Effector memory CD8-positive, alpha-beta T cell (primary cell): Measurements from ENCODE around the gene FERMT1.

Source experiments
- ATAC-seq: fragments of 150-1000 bp; cut with Tn5 transposase; replicated peaks from 2 replicates; pipeline ENCODE4 v1.10.0; 2021; ENCODE audit warnings: mild to moderate bottlenecking, moderate library complexity
- DNase-seq, 3 experiments: peaks; one replicate each; pipeline ENCODE4 v3.0.0; 2021
- H3K27ac Mint-ChIP-seq, 2 donors: one replicate each; pipeline ENCODE4 v1.8.0; 2022; ENCODE audit warnings: mild to moderate bottlenecking in 2 of 2, mixed read lengths in 2 of 2, moderate library complexity in 2 of 2
- H3K27me3 Mint-ChIP-seq, 2 donors: one replicate each; pipeline ENCODE4 v1.8.0; 2022; ENCODE audit warnings: mixed read lengths in 2 of 2
- H3K36me3 Mint-ChIP-seq: one replicate; pipeline ENCODE4 v1.8.0; 2022; ENCODE audit warnings: mild to moderate bottlenecking, moderate library complexity, mixed read lengths; ENCODE audit not compliant: insufficient read depth
- H3K4me1 Mint-ChIP-seq, 2 donors: one replicate each; pipeline ENCODE4 v1.8.0; 2022; ENCODE audit warnings: low read depth in 2 of 2, mixed read lengths in 2 of 2
- H3K4me3 Mint-ChIP-seq, 2 donors: one replicate each; pipeline ENCODE4 v1.8.0; 2022; ENCODE audit warnings: mild to moderate bottlenecking in 2 of 2, mixed read lengths in 2 of 2, moderate library complexity in 2 of 2
- H3K9me3 Mint-ChIP-seq, 2 donors: one replicate each; pipeline ENCODE4 v1.8.0; 2022; ENCODE audit warnings: mixed read lengths in 2 of 2

FERMT1 gene

DNA sequence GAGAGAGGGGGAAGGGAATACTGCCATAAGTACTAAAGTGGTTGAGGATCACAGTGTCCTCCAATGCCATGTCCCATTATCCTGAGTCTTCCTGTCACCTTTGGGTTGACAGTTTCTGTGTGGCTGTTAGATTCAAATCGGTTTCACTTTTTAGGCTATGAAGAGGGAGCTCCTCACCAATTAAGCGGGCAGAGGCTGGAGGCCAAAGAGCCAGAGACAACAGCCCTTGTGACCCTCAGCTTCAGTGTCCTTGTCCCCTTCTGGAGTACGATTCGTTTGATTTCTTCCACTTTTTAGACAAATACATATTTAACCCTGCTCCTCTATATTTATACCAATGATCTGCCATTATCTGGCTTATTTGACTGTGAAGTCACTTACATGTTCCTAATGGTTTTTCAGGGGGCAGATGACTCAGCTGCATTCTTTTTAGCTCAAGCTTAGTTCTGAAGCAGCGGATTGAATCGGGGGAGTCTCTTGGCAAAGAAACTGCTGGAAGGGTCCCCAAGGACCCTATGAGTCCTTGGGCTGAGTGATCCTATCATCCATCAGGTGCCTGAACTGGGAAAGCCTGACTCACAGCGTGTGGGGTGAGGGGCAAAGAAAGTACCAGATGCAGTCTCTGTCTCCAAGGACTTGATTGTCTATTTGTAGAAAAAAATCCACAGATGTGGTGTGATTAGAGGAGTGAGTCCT lies 18.2 kb downstream of the FERMT1 start:
- Mint-ChIP-seq H3K9me3 (no peaks in the 10 kb centered on the region), H3K27me3 (peaks cover 29 to 34% of the 10 kb centered on the region in 2 donors), H3K4me3 (no peak overlapping the region), H3K36me3 (peaks cover 3% of the 10 kb centered on the region), H3K4me1 (no peaks in the 10 kb centered on the region), H3K27ac (no peak overlapping the region)
- no peak for ATAC-seq
- DNase-seq = no peak

DNA sequence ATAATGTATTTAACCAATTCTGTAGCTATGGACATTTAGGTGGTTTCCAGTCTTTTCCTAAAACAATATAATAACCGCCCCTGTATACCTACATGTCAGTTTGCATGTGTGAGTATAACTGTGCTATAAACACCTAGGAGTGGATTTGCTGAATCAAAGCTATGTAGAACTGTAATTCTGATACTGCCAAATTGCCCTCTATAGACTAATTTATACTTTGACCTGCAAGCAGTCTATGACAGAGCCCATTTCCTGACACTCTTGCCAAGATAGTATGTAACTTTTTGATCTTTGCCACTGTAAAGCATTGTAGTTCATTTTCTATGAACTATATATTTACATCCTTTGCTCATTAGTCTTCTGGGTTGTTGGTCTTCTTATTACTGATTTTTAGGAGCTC lies 19.5 kb downstream of the FERMT1 start:
- Mint-ChIP-seq H3K4me3 (no peak overlapping the region), H3K27me3 (peaks cover 22 to 24% of the 10 kb centered on the region in 2 donors), H3K36me3 (peaks cover 3% of the 10 kb centered on the region), H3K9me3 (no peaks in the 10 kb centered on the region), H3K27ac (no peak overlapping the region), H3K4me1 (no peaks in the 10 kb centered on the region)
- DNase-seq = no peak
- no peak for ATAC-seq

DNA sequence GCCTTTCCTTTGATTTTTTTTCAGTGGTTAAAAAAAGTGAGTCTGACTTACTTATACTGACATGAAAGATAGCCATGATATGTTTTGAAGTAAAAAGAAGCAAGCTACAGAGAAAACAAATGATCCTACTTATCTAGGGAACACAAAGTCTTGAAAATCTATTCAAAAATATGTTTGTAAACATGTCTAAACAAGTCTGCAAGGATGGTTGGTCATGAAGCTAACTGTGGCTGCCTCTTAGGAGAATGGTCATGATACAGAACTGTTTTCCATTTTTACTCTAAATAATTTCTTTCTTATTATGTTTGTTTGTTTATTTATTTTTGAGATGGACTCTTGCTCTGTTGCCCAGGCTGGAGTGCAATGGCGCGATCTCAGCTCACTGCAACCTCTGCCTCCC lies 21.5 kb downstream of the FERMT1 start:
- no peaks in the 10 kb centered on the region for H3K4me1 Mint-ChIP-seq
- DNase-seq = no peak
- H3K9me3 Mint-ChIP-seq = no peaks in the 10 kb centered on the region
- peaks cover 26 to 28% of the 10 kb centered on the region in 2 donors for H3K27me3 Mint-ChIP-seq
- ATAC-seq = no peak
- no peak overlapping the region for H3K4me3 Mint-ChIP-seq
- peaks cover 3% of the 10 kb centered on the region for H3K36me3 Mint-ChIP-seq
- H3K27ac Mint-ChIP-seq = no peak overlapping the region

DNA sequence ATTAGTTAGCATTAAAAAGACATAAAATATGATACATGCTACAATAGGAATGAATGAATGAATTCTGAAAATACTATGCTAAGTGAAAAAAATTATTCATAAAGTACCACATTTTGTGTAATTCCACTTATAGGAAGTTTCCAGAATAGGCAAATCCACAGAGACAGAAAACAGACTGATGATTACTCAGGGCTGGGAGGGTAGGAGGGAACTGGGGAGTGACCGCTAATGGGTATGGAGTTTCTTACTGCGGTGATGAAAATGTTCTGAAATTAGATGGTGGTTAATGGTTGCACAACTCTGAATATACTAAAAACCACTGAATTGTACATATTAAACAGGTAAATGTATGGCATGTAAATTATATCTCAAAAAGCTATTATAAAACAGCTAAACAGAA lies 22.6 kb downstream of the FERMT1 start:
- Mint-ChIP-seq H3K27me3 (peaks cover 18 to 22% of the 10 kb centered on the region in 2 donors), H3K27ac (no peak overlapping the region), H3K36me3 (peaks cover 3% of the 10 kb centered on the region), H3K9me3 (no peaks in the 10 kb centered on the region), H3K4me1 (no peaks in the 10 kb centered on the region), H3K4me3 (no peak overlapping the region)
- DNase-seq (no peak), ATAC-seq (no peak)

DNA sequence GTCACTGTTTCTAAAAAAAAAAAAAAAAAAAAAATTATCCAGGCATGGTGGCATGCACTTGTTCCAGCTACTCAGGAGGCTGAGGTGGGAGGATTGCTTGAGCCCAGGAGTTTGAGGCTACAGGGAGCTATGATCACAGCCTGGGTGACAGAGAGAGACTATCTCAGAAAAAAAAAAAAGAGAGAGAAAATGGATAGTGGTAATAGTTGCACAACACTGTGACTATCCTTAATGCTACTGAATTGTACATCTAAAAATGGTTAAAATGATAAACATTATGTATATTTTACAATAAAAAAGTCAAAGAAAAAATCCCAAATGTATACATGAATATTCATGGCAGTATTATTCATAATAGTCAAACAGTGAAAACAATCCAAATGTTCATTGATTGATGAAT lies 23.0 kb downstream of the FERMT1 start:
- DNase-seq = no peak
- no peaks in the 10 kb centered on the region for H3K9me3 Mint-ChIP-seq
- ATAC-seq = no peak
- no peak overlapping the region for H3K27ac Mint-ChIP-seq
- no peak overlapping the region for H3K4me3 Mint-ChIP-seq
- H3K36me3 Mint-ChIP-seq = peaks cover 3% of the 10 kb centered on the region
- peaks cover 20 to 21% of the 10 kb centered on the region in 2 donors for H3K27me3 Mint-ChIP-seq
- no peaks in the 10 kb centered on the region for H3K4me1 Mint-ChIP-seq

DNA sequence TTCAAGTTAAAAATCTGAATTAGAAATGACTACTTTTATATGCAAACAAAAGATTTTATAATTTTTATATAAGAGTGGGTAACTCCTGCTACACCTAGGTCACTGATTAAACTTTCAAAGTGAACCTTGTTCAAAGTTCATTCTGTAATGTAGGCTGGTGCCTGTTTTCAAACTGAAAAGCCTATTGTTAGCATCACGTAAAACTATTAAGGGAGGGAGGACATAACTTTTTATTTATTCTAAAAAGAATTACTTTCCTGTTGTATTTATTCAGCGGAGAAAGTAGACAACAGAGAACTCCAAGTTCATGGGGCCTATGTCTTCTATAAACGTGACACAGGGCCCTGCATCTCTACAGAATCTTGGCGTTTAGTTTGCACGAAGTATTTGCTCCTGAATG lies 27.4 kb downstream of the FERMT1 start:
- Mint-ChIP-seq H3K4me1 (no peaks in the 10 kb centered on the region), H3K9me3 (no peaks in the 10 kb centered on the region), H3K27ac (no peak overlapping the region), H3K36me3 (no peaks in the 10 kb centered on the region), H3K4me3 (no peak overlapping the region), H3K27me3 (peaks cover 37 to 41% of the 10 kb centered on the region in 2 donors)
- DNase-seq (no peak), ATAC-seq (no peak)

DNA sequence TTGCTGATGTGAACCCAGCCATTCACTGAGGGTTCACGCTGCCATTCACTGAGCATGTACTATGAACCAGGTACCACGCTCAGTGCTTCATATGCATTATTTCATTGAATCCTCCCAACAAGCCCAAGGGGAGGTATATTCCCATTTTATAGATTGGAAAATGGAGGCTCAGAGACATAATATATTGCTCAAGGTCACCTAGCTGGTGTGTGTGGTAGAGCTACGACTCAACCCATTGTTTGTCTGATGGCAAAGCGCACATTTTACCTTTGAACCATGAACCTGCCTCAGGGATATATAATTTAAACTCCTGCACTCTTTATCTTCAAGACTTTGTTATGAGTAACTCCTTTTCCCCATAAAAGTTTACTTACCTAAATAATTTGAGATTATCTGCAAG lies 28.3 kb downstream of the FERMT1 start:
- ATAC-seq (no peak), DNase-seq (no peak)
- Mint-ChIP-seq H3K4me1 (no peaks in the 10 kb centered on the region), H3K9me3 (no peaks in the 10 kb centered on the region), H3K27ac (no peak overlapping the region), H3K27me3 (peaks cover 45 to 49% of the 10 kb centered on the region in 2 donors), H3K4me3 (no peak overlapping the region), H3K36me3 (no peaks in the 10 kb centered on the region)

DNA sequence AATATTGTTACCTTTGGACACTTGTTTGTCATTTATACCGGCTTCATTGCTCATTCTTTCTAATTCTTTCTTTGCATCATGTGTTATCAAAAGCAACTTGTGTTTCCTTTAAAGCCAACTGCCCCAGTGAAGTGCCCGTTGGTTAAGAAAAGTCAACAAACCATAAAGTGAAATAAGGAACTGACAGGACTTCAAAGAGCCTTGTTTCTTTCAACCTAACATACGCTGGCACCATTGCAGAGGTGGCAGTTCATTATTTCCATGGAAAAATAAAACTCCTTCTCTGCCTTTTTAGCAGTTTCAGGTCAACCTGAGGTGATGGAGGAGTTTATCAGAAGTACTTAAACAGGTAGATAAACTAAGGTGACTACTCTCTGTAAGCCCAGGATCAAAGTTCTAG lies 28.8 kb downstream of the FERMT1 start:
- H3K4me1 Mint-ChIP-seq = no peaks in the 10 kb centered on the region
- no peak overlapping the region for H3K27ac Mint-ChIP-seq
- no peaks in the 10 kb centered on the region for H3K9me3 Mint-ChIP-seq
- DNase-seq (no peak), ATAC-seq (no peak)
- peaks cover 50 to 54% of the 10 kb centered on the region in 2 donors for H3K27me3 Mint-ChIP-seq
- no peak overlapping the region for H3K4me3 Mint-ChIP-seq
- H3K36me3 Mint-ChIP-seq = no peaks in the 10 kb centered on the region

DNA sequence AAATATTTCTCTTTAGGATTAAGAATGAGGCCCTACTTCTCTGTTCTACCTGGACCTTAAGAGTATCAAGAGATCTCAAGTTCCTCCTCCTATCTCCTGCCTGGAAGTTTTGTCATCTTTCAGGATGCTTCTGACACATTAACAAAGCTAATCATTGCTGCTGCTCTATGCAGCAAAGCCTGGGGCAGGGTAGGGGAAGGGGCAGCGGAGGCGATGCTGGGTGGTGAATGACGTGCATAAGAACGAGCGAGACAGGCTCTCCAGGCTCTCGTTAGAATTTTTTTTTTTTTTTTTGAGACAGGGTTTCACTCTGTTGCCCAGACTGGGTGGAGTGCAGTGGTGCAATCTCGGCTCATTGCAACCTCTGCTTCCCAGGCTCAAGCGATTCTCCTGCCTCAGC lies 31.2 kb downstream of the FERMT1 start:
- DNase-seq (no peak), ATAC-seq (no peak)
- H3K36me3 Mint-ChIP-seq = no peaks in the 10 kb centered on the region
- H3K4me1 Mint-ChIP-seq = no peaks in the 10 kb centered on the region
- H3K27me3 Mint-ChIP-seq = peaks cover 48 to 50% of the 10 kb centered on the region in 2 donors
- no peak overlapping the region for H3K4me3 Mint-ChIP-seq
- no peak overlapping the region for H3K27ac Mint-ChIP-seq
- no peaks in the 10 kb centered on the region for H3K9me3 Mint-ChIP-seq

DNA sequence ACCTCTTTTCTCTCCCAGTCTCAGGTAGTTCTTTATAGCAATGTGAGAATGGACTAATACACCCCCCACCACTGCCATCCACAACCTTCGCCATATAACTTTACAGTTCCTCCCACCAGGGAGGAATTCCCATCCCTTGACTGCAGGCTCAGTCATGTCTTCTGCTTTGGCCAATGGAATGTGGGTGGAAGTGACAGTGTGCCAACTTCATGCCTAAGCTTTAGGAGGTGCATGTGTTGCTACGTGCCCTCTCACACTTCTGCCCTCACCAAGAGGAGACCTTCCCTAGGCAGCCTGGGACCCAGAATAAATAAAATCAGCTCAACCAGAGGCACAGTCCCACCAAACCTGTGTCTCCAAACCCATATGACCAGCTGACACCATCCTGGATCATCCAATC lies 36.0 kb downstream of the FERMT1 start:
- no peak overlapping the region for H3K4me3 Mint-ChIP-seq
- no peak for ATAC-seq

DNA sequence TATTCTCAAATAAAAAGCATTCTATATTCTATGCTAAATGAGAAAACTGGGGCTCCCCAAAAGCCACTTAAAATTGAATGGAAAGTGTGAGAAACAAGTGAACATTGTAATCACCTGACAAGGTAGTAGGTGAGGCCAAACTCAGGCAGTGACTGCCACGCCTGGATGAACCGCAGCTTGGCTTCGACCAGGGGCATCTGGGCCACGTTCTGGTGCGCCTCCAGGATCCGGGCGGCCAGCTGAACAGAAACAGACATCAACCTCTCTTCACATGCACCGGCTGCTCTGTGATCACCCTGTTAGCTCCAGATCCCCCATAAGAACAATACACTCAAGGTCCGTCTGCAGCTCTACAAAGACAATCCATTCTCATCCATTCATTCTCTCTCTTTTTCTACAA lies 38.9 kb downstream of the FERMT1 start:
- H3K4me1 Mint-ChIP-seq = no peaks in the 10 kb centered on the region
- DNase-seq (no peak), ATAC-seq (no peak)
- no peak overlapping the region for H3K27ac Mint-ChIP-seq
- H3K4me3 Mint-ChIP-seq = no peak overlapping the region
- no peaks in the 10 kb centered on the region for H3K9me3 Mint-ChIP-seq
- peaks cover 17 to 50% of the 10 kb centered on the region in 2 donors for H3K27me3 Mint-ChIP-seq
- H3K36me3 Mint-ChIP-seq = no peaks in the 10 kb centered on the region

More for the DNA sequence above, 36.0 kb downstream of the FERMT1 start:
- DNase-seq = no peak
- Mint-ChIP-seq H3K36me3 (no peaks in the 10 kb centered on the region), H3K27me3 (peaks cover 21 to 46% of the 10 kb centered on the region in 2 donors), H3K4me1 (no peaks in the 10 kb centered on the region), H3K27ac (no peak overlapping the region), H3K9me3 (no peaks in the 10 kb centered on the region)

DNA sequence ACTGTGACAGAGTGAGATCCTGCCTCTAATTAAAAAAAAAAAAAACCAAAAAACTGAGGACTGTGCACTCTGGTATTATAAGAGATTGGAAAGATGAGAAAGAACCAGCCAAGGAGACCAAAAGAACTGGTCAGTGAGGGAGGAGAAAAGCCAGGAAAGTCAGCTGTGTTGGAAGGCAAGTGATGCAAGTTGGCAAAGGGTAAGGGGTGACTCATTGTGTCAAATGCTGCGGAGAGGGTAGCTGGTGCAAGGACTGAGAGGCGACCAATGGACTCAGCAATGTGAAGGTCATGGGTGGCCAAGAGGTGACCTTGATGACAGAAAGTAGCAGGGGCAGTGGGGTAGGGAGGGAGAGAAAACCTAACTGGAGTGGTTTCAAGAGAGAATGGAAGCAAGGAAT lies 41.6 kb downstream of the FERMT1 start:
- Mint-ChIP-seq H3K36me3 (no peaks in the 10 kb centered on the region), H3K4me3 (no peak overlapping the region), H3K27me3 (peaks cover 25 to 48% of the 10 kb centered on the region in 2 donors), H3K27ac (no peak overlapping the region), H3K4me1 (no peaks in the 10 kb centered on the region), H3K9me3 (no peaks in the 10 kb centered on the region)
- ATAC-seq (no peak), DNase-seq (no peak)

DNA sequence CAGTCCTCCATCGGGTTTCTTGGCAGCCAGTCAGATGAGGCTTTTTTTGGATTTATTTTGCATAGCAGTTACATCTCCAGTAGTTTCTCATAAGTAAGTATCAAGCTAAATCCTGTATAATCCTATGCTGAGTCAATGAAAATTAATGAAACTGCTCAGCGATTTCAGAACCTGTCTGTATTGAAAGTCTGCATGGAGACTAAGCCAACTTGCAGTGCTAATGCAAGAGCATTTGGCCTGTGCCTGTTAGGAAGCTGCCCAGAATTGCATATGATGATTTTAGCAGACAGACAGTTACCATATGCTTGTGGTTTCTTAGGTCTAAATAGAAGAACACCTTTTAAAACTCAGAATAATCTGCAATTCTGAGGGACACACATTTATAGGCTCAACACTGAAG lies 43.8 kb downstream of the FERMT1 start:
- no peak for ATAC-seq
- H3K27me3 Mint-ChIP-seq = peaks cover 35 to 60% of the 10 kb centered on the region in 2 donors

DNA sequence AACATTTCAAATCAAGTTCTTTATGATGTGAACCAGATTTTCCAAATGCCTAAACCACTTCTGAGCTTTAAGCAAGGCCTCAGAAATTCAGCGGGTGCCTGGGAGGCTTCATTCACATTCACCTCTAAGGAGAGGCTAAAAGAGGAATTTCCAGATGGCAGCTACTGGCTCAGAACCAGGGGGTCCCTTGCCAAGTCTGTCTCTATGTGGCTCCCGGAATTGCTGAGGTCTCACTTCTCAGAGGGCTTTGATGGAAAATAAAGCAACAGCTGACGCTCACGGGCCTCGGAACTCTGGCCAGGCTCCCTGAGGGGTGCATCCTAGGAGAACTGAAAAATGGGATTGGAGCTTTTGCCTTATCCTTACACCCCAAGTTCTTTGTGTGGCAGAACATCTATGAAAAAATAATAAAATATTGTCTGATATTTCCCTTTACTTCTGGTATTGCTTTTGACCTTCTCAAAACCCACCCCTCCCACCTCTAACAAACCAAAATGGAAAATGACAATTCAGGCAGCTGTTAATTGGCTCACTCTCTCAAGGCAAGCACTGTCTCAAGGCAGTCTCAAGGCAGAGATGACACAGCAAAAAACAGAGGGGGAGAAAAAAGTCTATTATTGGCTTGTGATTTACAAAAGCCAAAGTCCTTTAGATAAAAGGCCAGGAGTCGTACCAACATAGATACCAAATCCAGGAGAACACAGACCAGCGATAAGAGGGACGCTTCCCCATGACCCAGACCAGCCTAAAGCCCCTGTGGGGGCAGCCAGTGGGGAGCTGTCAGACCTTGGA lies 47.2 kb downstream of the FERMT1 start:
- Mint-ChIP-seq H3K27ac (no peak overlapping the region), H3K9me3 (no peaks in the 10 kb centered on the region), H3K36me3 (no peaks in the 10 kb centered on the region), H3K4me3 (no peak overlapping the region), H3K27me3 (peaks cover 29 to 43% of the 10 kb centered on the region in 2 donors), H3K4me1 (peaks cover 3 to 4% of the 10 kb centered on the region in 2 donors)
- ATAC-seq (no peak), DNase-seq (no peak)

More for the DNA sequence above, 43.8 kb downstream of the FERMT1 start:
- no peak for DNase-seq
- no peaks in the 10 kb centered on the region for H3K9me3 Mint-ChIP-seq
- H3K4me3 Mint-ChIP-seq = no peak overlapping the region
- H3K27ac Mint-ChIP-seq = no peak overlapping the region
- peaks cover 2 to 3% of the 10 kb centered on the region in 2 donors for H3K4me1 Mint-ChIP-seq
- H3K36me3 Mint-ChIP-seq = no peaks in the 10 kb centered on the region
